Measurements from ENCODE around the gene CBLB.
"Not testable (repeated sequence)": the region's sequence is repeated elsewhere in the genome, so short reads cannot be mapped to it uniquely, and the experiment has no call there.

The CBLB gene

GRCh38 chr3:105755121-105755886 is 113.5 kb downstream of the CBLB start:
- DNase-seq (ENCODE audit: low read depth in 3 of 3), result no peak

GRCh38 chr3:105752791-105753415 is 115.9 kb downstream of the CBLB start:
- DNase-seq (ENCODE audit: low read depth in 3 of 3), result peak in 1 of 3 experiments; percentile 9

DNA sequence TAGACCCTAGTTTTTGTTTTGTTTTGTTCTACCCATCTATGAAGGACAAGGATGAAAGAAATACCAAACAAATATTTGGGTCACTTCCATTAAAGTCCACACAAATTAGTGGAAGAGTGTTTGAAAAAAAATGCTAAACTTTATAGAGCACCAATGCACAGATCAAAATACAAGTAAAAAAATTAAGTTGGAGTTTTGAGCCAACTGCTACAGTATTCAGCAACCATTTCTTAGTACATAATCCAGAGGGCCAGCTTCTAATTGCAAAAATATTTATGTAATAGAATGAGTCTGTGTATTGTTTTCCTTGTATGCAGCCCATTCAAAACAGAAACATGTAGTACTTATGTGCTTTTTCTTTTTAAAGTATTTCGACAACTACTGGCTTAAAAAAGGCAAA is 121.1 kb downstream of the CBLB start:
- no peak for DNase-seq (ENCODE audit: low read depth in 3 of 3)

DNA sequence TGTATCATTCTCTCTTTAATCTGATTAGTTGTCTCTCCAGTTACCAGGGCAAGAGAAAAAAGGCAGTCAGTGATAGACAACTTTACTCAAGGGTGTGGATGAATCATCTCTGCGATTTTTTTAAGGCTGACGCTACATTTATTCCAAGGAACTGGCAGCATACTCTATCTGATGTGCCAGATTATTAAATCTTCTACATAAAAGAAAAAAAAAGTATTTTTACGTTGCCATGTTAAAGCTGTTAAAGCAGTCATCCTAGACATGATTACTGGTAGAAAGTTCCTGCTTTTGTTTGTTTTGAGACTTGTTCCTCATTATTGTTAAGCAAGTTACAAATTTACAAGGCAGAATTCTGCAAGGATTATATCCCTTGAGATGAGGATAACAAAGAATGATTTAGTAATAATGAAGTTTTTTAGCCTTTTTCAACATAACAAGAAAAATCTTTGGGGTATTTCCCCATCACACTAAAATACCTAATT is 121.7 kb downstream of the CBLB start:
- DNase-seq (ENCODE audit: low read depth in 3 of 3), result no peak

DNA sequence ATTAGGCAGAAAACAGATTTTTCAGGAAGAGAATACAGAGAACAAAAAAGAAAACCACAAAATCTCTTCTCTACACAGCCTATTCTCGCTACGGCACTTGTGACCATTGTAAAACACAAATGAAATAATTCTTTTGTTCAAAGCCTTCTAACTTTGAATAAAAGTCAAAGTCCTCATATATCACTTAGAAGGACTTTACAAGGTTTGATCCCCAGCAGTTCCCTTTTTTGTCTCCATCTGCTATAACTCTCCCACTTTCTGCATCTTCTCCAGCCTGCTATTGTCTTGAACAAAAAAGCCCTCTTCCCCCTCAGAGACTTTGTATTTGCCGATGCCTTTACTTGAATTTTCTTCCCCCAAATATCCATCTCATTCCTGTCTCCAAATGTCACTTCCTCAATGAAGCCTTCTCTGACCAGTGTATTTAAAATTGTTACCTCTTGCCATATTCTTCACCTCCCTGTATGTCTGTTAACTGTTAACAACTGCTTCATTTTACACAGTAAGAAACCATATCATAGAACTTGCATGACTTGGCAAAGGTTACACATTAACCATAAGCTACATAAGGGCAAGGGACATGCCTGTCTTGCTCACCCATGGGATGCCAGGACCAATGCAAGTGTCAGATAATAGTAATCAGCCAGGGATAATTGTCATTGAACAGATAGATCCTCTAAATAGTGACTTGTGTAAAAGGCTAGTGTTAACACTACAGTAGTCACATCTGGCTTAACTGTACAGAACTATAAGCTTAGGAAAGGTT is 122.4 kb downstream of the CBLB start:
- no peak for DNase-seq (ENCODE audit: low read depth in 3 of 3)

- no peak for DNase-seq (ENCODE audit: low read depth in 3 of 3)
Observed at GRCh38 chr3:105745046-105745445, 123.8 kb downstream of the CBLB start.

DNA sequence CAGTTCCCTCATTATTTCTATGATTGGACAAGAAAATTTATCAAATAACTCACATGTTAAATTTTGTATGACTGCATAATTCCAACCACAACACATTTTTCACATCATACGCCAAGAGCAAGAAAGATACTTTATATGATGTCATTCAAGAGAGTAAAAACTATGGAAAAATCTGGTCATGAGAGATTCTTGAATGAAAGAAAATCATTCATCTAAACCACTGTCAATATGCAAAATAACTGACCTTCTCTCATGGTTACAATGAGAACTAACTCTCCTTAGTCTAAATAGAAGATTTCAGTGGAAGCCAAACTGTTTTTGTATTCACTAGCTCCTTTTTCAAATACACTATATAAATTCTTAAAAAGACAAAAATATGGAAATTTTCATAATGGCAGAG is 124.6 kb downstream of the CBLB start:
- DNase-seq (ENCODE audit: low read depth in 3 of 3), result no peak

DNA sequence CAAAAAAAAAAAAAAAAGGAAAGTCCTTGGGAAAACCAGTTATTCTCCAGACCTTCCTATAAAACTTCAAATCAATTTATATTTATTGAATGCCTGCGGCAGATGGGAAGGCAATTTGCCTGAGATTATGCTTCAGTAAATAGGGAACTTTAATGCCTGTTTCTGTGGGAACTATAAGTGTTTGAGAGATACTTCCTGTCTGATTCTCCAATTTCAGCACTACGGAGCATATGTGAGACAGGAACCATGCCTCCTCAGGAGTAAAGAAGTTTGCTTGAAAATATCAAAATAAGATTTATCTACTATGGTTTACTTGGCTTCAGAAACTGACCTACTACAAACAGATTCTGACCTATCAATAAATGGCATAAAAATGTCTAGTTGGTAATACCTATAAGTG is 135.5 kb downstream of the CBLB start:
- DNase-seq (ENCODE audit: low read depth in 3 of 3), result no peak

DNA sequence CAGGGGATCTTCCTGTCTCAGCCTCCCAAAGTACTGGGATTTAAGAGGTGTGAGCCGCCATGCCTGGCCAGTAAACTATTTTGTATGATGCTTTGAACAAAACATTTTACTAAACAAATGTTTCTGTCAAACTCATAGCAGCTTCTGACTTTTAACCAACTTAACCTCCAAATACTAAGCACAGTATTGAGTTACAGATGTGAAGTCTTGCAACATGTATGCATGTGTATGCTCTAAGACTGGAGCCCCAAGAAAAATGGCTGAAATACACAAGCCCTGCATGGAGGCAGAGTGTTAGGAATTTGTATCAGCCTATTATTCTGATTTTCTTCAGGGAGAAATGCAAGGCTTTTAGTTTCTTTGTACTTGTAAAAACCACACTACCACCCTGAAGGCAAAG is 137.1 kb downstream of the CBLB start:
- DNase-seq (ENCODE audit: low read depth in 3 of 3), result no peak

- DNase-seq (ENCODE audit: low read depth in 3 of 3), result no peak
Observed at GRCh38 chr3:105730801-105731354, 137.9 kb downstream of the CBLB start.

DNA sequence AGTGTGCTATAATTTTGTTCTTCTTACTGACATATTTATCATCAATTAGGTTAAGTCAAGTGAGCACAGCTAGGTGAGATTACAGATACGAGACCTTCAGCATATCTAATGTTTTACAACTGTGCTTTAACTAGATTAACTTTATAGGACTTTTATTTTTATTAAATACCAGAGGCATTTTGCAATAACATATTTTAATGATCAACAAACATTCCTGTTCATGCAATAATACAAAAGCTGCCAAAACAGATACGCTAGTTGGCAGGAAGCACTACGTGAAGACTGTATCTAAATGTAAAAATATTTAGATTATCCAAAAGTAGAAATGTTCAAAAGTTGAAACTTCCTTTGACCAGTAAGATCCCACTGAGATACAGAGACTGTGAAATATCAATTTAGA is 139.1 kb downstream of the CBLB start:
- no peak for DNase-seq (ENCODE audit: low read depth in 3 of 3)

DNA sequence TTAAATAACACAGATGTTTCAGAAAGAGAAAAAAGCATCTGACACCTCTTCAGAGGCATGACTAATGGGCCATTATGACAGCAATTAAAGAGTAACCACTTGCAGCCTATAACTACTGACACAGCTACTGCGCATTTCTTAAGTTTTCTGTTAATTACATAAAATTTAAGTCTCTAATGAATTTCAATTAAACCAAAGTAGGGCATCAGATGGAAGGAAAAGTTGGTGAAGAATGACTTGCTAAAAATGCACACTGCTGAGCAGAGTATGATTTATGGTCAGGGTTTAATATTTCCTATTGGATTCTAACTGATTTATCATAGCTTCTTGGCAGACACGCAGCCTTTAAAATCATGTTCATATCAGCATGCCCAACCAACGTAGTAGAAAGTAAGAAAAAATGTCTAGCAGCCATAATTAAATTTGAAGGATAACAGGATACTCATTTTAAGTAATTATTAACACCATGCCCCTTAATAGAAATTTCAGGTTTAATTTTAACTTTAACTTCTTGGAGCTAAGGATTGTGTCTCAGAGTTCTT is 140.0 kb downstream of the CBLB start:
- no peak for DNase-seq (ENCODE audit: low read depth in 3 of 3)

- DNase-seq (ENCODE audit: low read depth in 3 of 3), result not testable (repeated sequence)
Observed at GRCh38 chr3:105727036-105727435, 141.8 kb downstream of the CBLB start.

- no peak for DNase-seq (ENCODE audit: low read depth in 3 of 3)
Observed at GRCh38 chr3:105722943-105723556, 145.8 kb downstream of the CBLB start.

GRCh38 chr3:105719791-105720190 is 149.0 kb downstream of the CBLB start:
- DNase-seq (ENCODE audit: low read depth in 3 of 3), result no peak

- DNase-seq (ENCODE audit: low read depth in 3 of 3), result no peak
Observed at GRCh38 chr3:105715372-105715771, 153.4 kb downstream of the CBLB start.

GRCh38 chr3:105714453-105714852 is 154.4 kb downstream of the CBLB start:
- no peak for DNase-seq (ENCODE audit: low read depth in 3 of 3)

DNA sequence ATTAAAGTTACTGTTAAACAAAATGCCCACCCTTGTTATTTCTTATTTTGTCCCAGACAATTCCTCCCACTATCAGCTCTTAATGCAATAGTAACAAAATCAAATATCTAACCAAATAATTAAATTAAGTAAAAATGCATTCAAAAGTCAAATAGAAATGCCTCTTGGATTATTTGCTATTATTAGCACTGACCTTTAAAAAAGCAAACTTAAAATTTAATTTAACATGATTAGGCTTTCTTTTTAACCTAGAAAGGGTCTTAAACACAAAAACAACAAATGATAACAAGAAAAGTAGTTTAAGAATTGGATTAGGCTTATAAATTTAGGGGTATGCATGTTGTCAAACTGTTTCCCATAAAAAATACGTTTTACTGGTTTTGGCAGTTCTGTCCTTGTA is 159.8 kb downstream of the CBLB start:
- DNase-seq (ENCODE audit: low read depth in 3 of 3), result no peak

GRCh38 chr3:105707009-105707408 is 161.8 kb downstream of the CBLB start:
- DNase-seq (ENCODE audit: low read depth in 3 of 3), result no peak

GRCh38 chr3:105704726-105705410 is 163.9 kb downstream of the CBLB start:
- DNase-seq (ENCODE audit: low read depth in 3 of 3), result no peak

GRCh38 chr3:105700575-105700974 is 168.2 kb downstream of the CBLB start:
- DNase-seq (ENCODE audit: low read depth in 3 of 3), result peak in 1 of 3 experiments; percentile 3
